ENCODE results near the gene ITPRID2.
A peak's percentile ranks its signal among the peaks of the same experiment; 100 is the strongest.
"Not testable (repeated sequence)": the region's sequence is repeated elsewhere in the genome, so short reads cannot be mapped to it uniquely, and the experiment has no call there.

ITPRID2 gene

GRCh38 chr2:181955010-181955409 lies 63.5 kb downstream of the ITPRID2 start:
- DNase-seq (ENCODE audit: low read depth): no peak
- H3K4me3 ChIP-seq (ENCODE audit: low read depth, low read length): no peak overlapping the region
- no peak for TF ChIP-seq CTCF (IDR thresholded peaks at IDR 0.05; ENCODE audit: low read depth, low read length, missing control alignments)

GRCh38 chr2:181955866-181956265 lies 64.3 kb downstream of the ITPRID2 start:
- H3K4me3 ChIP-seq (ENCODE audit: low read depth, low read length); DNase-seq (ENCODE audit: low read depth): not testable (repeated sequence)

GRCh38 chr2:181957668-181958067 lies 66.1 kb downstream of the ITPRID2 start:
- H3K4me3 ChIP-seq (ENCODE audit: low read depth, low read length): no peak overlapping the region
- no peak for DNase-seq (ENCODE audit: low read depth)
- TF ChIP-seq CTCF (IDR thresholded peaks at IDR 0.05; ENCODE audit: low read depth, low read length, missing control alignments): no peak

GRCh38 chr2:181958726-181959125 lies 67.2 kb downstream of the ITPRID2 start:
- no peak for TF ChIP-seq CTCF (IDR thresholded peaks at IDR 0.05; ENCODE audit: low read depth, low read length, missing control alignments)
- DNase-seq (ENCODE audit: low read depth): no peak
- H3K4me3 ChIP-seq (ENCODE audit: low read depth, low read length): no peak overlapping the region

GRCh38 chr2:181959508-181959907 lies 68.0 kb downstream of the ITPRID2 start:
- DNase-seq (ENCODE audit: low read depth): no peak
- no peak overlapping the region for H3K4me3 ChIP-seq (ENCODE audit: low read depth, low read length)
- TF ChIP-seq CTCF (IDR thresholded peaks at IDR 0.05; ENCODE audit: low read depth, low read length, missing control alignments): no peak

- H3K4me3 ChIP-seq (ENCODE audit: low read depth, low read length); DNase-seq (ENCODE audit: low read depth): not testable (repeated sequence)
- peak; percentile 27 for TF ChIP-seq CTCF (IDR thresholded peaks at IDR 0.05; ENCODE audit: low read depth, low read length, missing control alignments)
These were observed 69.6 kb downstream of the ITPRID2 start for GRCh38 chr2:181961167-181961566.

- TF ChIP-seq CTCF (IDR thresholded peaks at IDR 0.05; ENCODE audit: low read depth, low read length, missing control alignments): no peak
- no peak overlapping the region for H3K4me3 ChIP-seq (ENCODE audit: low read depth, low read length)
- no peak for DNase-seq (ENCODE audit: low read depth)
These were observed 70.6 kb downstream of the ITPRID2 start for GRCh38 chr2:181962142-181962541.

Data from GM12864 (cell line).